Right ventricle myocardium superior (tissue), 1 donor: ENCODE data around the gene MTHFD1L. TPM values are rescaled to one million over a fixed set of nuclear protein-coding genes. Genes with fewer than 3 reads are reported as not detected.
"Not testable (repeated sequence)": the region's sequence is repeated elsewhere in the genome, so short reads cannot be mapped to it uniquely, and the experiment has no call there.

Experiments used
- ATAC-seq: fragments of 200-7000 bp; cut with Tn5 transposase; one replicate; pipeline ENCODE4 v1.9.1; 2020; ENCODE audit warnings: mild to moderate bottlenecking; ENCODE audit not compliant: poor library complexity
- DNase-seq: peaks from one replicate; pipeline ENCODE4 v3.0.0-alpha.2; 2020
- intact Hi-C: fragments of 100-400 bp; cut with DNase I; formaldehyde crosslinking; loops from one replicate; pipeline ENCODE4 v1.11.2; 2022
- total RNA-seq: library from RNA; stranded (reverse); fragmentation: NEBNext Ultra II Directional; extraction: Animal tissue kit (Norgen Biotek cat#: 25700); gene quantifications from one replicate; pipeline ENCODE4 v1.2.1, GENCODE V29; 2021
- donor health status: DM: no; HTN: yes; CAD: no; lungs with severe emphysema.

The MTHFD1L gene
- total RNA-seq, 1 donor from 2014 or later, result 2.9 TPM

GRCh38 chr6:150861448-150862168 lies 3.9 kb upstream of the MTHFD1L start:
- DNase-seq, intact Hi-C loops, ATAC-seq: not testable (repeated sequence)

GRCh38 chr6:150863213-150863928 lies 2.1 kb upstream of the MTHFD1L start:
- no peak for DNase-seq
- intact Hi-C loops, result no loop called here

GRCh38 chr6:150865043-150865405 lies 478 bp upstream of the MTHFD1L start:
- DNase-seq (no peak), ATAC-seq (no peak)
- intact Hi-C loops, result no loop called here

More at GRCh38 chr6:150863213-150863928, 2.1 kb upstream of the MTHFD1L start:
- ATAC-seq, result no peak

- intact Hi-C loops, result no loop called here
- ATAC-seq (peak; percentile 92), DNase-seq (peak; percentile 89)
Measured at GRCh38 chr6:150866147-150866990, 867 bp downstream of the MTHFD1L start.

- DNase-seq (no peak), ATAC-seq (no peak)
- intact Hi-C loops, result no loop called here
Measured at GRCh38 chr6:150866991-150867501, 1.5 kb downstream of the MTHFD1L start.

GRCh38 chr6:150868759-150869158 lies 3.3 kb downstream of the MTHFD1L start:
- no peak for ATAC-seq
- DNase-seq, result no peak
- intact Hi-C loops, result no loop called here

- DNase-seq (no peak), ATAC-seq (no peak)
- intact Hi-C loops, result no loop called here
Measured at GRCh38 chr6:150874179-150874578, 8.7 kb downstream of the MTHFD1L start.

GRCh38 chr6:150875841-150876240 lies 10.3 kb downstream of the MTHFD1L start:
- no peak for DNase-seq
- ATAC-seq, result no peak
- intact Hi-C loops, result no loop called here

- ATAC-seq (peak; percentile 95), DNase-seq (peak; percentile 75)
- intact Hi-C loops, result no loop called here
Measured at GRCh38 chr6:150876598-150876997, 11.1 kb downstream of the MTHFD1L start.

- intact Hi-C loops, result no loop called here
- ATAC-seq, result no peak
- DNase-seq, result no peak
Measured at GRCh38 chr6:150877928-150878327, 12.4 kb downstream of the MTHFD1L start.

- ATAC-seq, result no peak
- intact Hi-C loops, result no loop called here
- DNase-seq, result no peak
Measured at GRCh38 chr6:150878347-150879213, 13.1 kb downstream of the MTHFD1L start.

GRCh38 chr6:150880336-150880735 lies 14.8 kb downstream of the MTHFD1L start:
- DNase-seq (no peak), ATAC-seq (no peak)
- intact Hi-C loops, result no loop called here

GRCh38 chr6:150881911-150882481 lies 16.5 kb downstream of the MTHFD1L start:
- peak; percentile 61 for DNase-seq

GRCh38 chr6:150883521-150883920 lies 18.0 kb downstream of the MTHFD1L start:
- ATAC-seq, result no peak
- intact Hi-C loops, result no loop called here
- no peak for DNase-seq

More at GRCh38 chr6:150881911-150882481, 16.5 kb downstream of the MTHFD1L start:
- peak; percentile 93 for ATAC-seq
- intact Hi-C loops, result no loop called here

GRCh38 chr6:150886155-150886554 lies 20.7 kb downstream of the MTHFD1L start:
- intact Hi-C loops, result no loop called here
- DNase-seq (no peak), ATAC-seq (no peak)

GRCh38 chr6:150887978-150888563 lies 22.6 kb downstream of the MTHFD1L start:
- DNase-seq (no peak), ATAC-seq (no peak)
- intact Hi-C loops, result no loop called here

GRCh38 chr6:150890346-150890745 lies 24.8 kb downstream of the MTHFD1L start:
- DNase-seq, result no peak

More at GRCh38 chr6:150890346-150890745, 24.8 kb downstream of the MTHFD1L start:
- ATAC-seq, result no peak
- intact Hi-C loops, result loop anchor here (5.0 kb wide), 2 partner anchors 122 to 437 kb away; no protein-coding TSS in a partner anchor
